Measurements from ENCODE around the gene RPTOR. TPM values are rescaled to one million over a fixed set of nuclear protein-coding genes. Genes with fewer than 3 reads are reported as not detected.

Gene RPTOR
- total RNA-seq, 1 experiment from 2014 or later: 66.7 TPM

DNA sequence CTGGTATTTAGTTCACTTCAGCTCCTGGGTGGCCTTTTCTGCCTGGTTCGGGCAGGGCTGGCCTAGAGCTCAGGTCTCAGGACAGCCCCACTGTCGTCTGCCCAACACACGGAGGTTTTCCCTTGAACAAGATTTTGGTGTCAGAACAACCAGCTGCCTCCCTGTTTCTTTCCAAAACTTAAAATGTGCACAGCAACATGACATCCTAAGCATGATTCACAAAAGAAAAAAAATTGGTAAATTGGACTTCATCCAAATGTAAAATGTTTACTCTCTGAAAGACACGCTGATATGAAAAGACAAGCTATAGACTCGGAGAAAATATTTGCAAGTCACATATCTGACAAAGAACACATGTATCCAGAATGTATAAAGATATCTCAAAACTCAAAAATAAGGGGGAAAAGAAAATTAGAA is 249.2 kb downstream of the RPTOR start:
- ChIA-PET POLR2A (no interaction called here), CTCF (no interaction called here)
- peaks cover 63% of the 10 kb centered on the region for H3K36me3 Mint-ChIP-seq (ENCODE audit: insufficient read depth, unreplicated experiment)
- intact Hi-C loops (cut with micrococcal nuclease; ENCODE audit: unreplicated experiment): no loop called here
- BruUV-seq (replicated peaks): no TSS peak
- Histone ChIP-seq H3K4me3 (ENCODE audit: low read depth, low read length) (no peak overlapping the region), H3K27me3 (replicated peaks; ENCODE audit: control insufficient read depth, insufficient read depth, low read length) (no peaks in the 10 kb centered on the region), H3K4me1 (peaks cover 26% of the 10 kb centered on the region), H3K36me3 (ENCODE audit: control insufficient read depth, insufficient read depth, low read length) (peaks cover 2% of the 10 kb centered on the region), H3K9me3 (no peaks in the 10 kb centered on the region)
- H3K27ac Mint-ChIP-seq (ENCODE audit: unreplicated experiment): peak overlapping the region; percentile 68
- H3K4me1 Mint-ChIP-seq (ENCODE audit: low read depth, unreplicated experiment): peaks cover 46% of the 10 kb centered on the region
- DNase-seq: no peak
- H3K4me3 Mint-ChIP-seq (ENCODE audit: unreplicated experiment): no peak overlapping the region
- H3K27me3 Mint-ChIP-seq (ENCODE audit: insufficient read depth, unreplicated experiment): no peaks in the 10 kb centered on the region
- TF ChIP-seq, protein P1, sequence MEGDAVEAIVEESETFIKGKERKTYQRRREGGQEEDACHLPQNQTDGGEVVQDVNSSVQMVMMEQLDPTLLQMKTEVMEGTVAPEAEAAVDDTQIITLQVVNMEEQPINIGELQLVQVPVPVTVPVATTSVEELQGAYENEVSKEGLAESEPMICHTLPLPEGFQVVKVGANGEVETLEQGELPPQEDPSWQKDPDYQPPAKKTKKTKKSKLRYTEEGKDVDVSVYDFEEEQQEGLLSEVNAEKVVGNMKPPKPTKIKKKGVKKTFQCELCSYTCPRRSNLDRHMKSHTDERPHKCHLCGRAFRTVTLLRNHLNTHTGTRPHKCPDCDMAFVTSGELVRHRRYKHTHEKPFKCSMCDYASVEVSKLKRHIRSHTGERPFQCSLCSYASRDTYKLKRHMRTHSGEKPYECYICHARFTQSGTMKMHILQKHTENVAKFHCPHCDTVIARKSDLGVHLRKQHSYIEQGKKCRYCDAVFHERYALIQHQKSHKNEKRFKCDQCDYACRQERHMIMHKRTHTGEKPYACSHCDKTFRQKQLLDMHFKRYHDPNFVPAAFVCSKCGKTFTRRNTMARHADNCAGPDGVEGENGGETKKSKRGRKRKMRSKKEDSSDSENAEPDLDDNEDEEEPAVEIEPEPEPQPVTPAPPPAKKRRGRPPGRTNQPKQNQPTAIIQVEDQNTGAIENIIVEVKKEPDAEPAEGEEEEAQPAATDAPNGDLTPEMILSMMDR (IDR thresholded peaks at IDR 0.05; ENCODE audit: insufficient read depth in 1 of 2, low read depth in 1 of 2, low read length in 1 of 2, severe bottlenecking in 1 of 2, unreplicated experiment in 1 of 2): no peak
- H3K9me3 Mint-ChIP-seq (ENCODE audit: unreplicated experiment): peaks cover under 1% of the 10 kb centered on the region

- peak overlapping the region; percentile 68 for H3K27ac Mint-ChIP-seq (ENCODE audit: unreplicated experiment)
Observed at GRCh38 chr17:80794281-80795089, 249.8 kb downstream of the RPTOR start.

DNA sequence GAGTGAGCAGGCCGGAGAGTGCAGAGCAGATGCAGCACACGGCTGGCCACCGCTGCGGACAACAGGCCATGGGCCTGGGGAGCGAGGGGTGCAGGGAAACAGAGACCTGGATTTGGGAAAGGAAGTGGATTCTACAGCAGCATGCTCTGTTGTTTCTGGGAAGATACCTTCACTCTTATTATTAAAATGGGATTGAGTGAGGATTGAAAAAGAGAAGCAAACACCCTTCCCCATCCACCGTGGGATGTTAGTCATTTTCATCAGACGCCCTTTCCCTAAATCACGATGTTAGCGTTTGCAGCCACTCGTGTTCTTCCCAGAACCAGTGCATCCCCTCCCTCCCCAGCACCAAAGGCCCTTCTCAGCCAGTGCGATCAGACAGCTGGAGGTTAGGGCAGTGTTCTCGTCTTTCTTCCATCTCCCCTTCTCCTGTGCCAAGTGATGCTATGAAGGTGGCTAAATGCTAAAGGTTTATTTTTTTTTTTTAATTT is 250.5 kb downstream of the RPTOR start:
- H3K36me3 ChIP-seq (ENCODE audit: control insufficient read depth, insufficient read depth, low read length): peaks cover 2% of the 10 kb centered on the region
- peaks cover 63% of the 10 kb centered on the region for H3K36me3 Mint-ChIP-seq (ENCODE audit: insufficient read depth, unreplicated experiment)
- no peaks in the 10 kb centered on the region for H3K27me3 Mint-ChIP-seq (ENCODE audit: insufficient read depth, unreplicated experiment)
- no peaks in the 10 kb centered on the region for H3K9me3 Mint-ChIP-seq (ENCODE audit: unreplicated experiment)
- TF ChIP-seq, protein P1 (IDR thresholded peaks at IDR 0.05; ENCODE audit: insufficient read depth in 1 of 2, low read depth in 1 of 2, low read length in 1 of 2, severe bottlenecking in 1 of 2, unreplicated experiment in 1 of 2): no peak
- H3K27me3 ChIP-seq (replicated peaks; ENCODE audit: control insufficient read depth, insufficient read depth, low read length): no peaks in the 10 kb centered on the region
- no peak overlapping the region for H3K4me3 ChIP-seq (ENCODE audit: low read depth, low read length)
- ChIA-PET POLR2A (no interaction called here), CTCF (no interaction called here)
- no peak overlapping the region for H3K27ac Mint-ChIP-seq (ENCODE audit: unreplicated experiment)
- peaks cover 23% of the 10 kb centered on the region for H3K4me1 ChIP-seq
- DNase-seq: peak in 1 of 2 experiments; percentile 24
- no peak overlapping the region for H3K4me3 Mint-ChIP-seq (ENCODE audit: unreplicated experiment)
- peaks cover 34% of the 10 kb centered on the region for H3K4me1 Mint-ChIP-seq (ENCODE audit: low read depth, unreplicated experiment)
- H3K9me3 ChIP-seq: no peaks in the 10 kb centered on the region
- intact Hi-C loops (cut with micrococcal nuclease; ENCODE audit: unreplicated experiment): no loop called here
- BruUV-seq (replicated peaks): no TSS peak

More at GRCh38 chr17:80794281-80795089, 249.8 kb downstream of the RPTOR start:
- no TSS peak for BruUV-seq (replicated peaks)
- peaks cover 2% of the 10 kb centered on the region for H3K36me3 ChIP-seq (ENCODE audit: control insufficient read depth, insufficient read depth, low read length)
- no peaks in the 10 kb centered on the region for H3K9me3 Mint-ChIP-seq (ENCODE audit: unreplicated experiment)
- peak in 1 of 2 experiments; percentile 16 for DNase-seq
- intact Hi-C loops (cut with micrococcal nuclease; ENCODE audit: unreplicated experiment): no loop called here
- H3K27me3 Mint-ChIP-seq (ENCODE audit: insufficient read depth, unreplicated experiment): no peaks in the 10 kb centered on the region
- no peaks in the 10 kb centered on the region for H3K9me3 ChIP-seq
- CTCF ChIA-PET: no interaction called here
- H3K4me3 Mint-ChIP-seq (ENCODE audit: unreplicated experiment): no peak overlapping the region
- H3K27me3 ChIP-seq (replicated peaks; ENCODE audit: control insufficient read depth, insufficient read depth, low read length): no peaks in the 10 kb centered on the region
- H3K4me1 Mint-ChIP-seq (ENCODE audit: low read depth, unreplicated experiment): peaks cover 40% of the 10 kb centered on the region
- no peak overlapping the region for H3K4me3 ChIP-seq (ENCODE audit: low read depth, low read length)
- H3K4me1 ChIP-seq: peaks cover 25% of the 10 kb centered on the region
- POLR2A ChIA-PET: no interaction called here
- TF ChIP-seq, protein P1 (IDR thresholded peaks at IDR 0.05; ENCODE audit: insufficient read depth in 1 of 2, low read depth in 1 of 2, low read length in 1 of 2, severe bottlenecking in 1 of 2, unreplicated experiment in 1 of 2): no peak
- peaks cover 63% of the 10 kb centered on the region for H3K36me3 Mint-ChIP-seq (ENCODE audit: insufficient read depth, unreplicated experiment)
